ENCODE results near the gene CORIN. TPM values are rescaled to one million over a fixed set of nuclear protein-coding genes. Genes with fewer than 3 reads are reported as not detected.

CORIN gene
- total and polyA plus RNA-seq, 10 of the 15 experiments (the other 5 are each of a cell fraction or from before 2014, with no cell fraction given): 0.02 to 0.45 (median 0.09) TPM; not detected in 3

DNA sequence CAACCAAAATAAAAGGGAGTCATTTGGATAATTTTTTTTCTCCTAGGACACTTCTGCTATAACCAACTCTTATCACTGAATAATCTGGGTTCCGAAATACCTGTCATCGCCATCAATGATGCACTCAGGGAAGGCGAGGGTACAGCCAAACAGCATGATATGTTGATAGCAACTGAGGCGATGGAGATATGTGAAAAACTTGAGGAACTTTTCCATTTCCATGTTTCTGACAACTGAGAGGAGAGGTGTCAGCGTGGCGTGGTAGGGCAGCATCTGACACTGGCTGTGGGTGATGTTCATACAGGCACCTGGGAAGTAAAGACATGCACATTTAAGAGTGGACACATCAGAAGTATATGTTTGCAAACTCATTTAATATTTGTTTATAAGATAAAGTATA lies 74.6 kb downstream of the CORIN start:
- FAIRE-seq (no peak), ATAC-seq (no peak), DNase-seq (ENCODE audit: low read depth, low spot score) (no peak)
- ChIA-PET RAD21 (ENCODE audit: unreplicated experiment) (no interaction called here), SMC1A (ENCODE audit: uncharacterized antibody, unreplicated experiment) (no interaction called here), CTCF (no interaction called here), POLR2A (no interaction called here)
- no peak for TF ChIP-seq NFXL1 (IDR thresholded peaks at IDR 0.05; ENCODE audit: borderline replicate concordance)
- no peak for TF ChIP-seq SMAD5 (IDR thresholded peaks at IDR 0.05; ENCODE audit: low read depth)
- TF ChIP-seq PAX8 (IDR thresholded peaks at IDR 0.05): no peak
- no peak for TF ChIP-seq RUNX3 (IDR thresholded peaks at IDR 0.05; ENCODE audit: low read length)
- TF ChIP-seq, protein P1, sequence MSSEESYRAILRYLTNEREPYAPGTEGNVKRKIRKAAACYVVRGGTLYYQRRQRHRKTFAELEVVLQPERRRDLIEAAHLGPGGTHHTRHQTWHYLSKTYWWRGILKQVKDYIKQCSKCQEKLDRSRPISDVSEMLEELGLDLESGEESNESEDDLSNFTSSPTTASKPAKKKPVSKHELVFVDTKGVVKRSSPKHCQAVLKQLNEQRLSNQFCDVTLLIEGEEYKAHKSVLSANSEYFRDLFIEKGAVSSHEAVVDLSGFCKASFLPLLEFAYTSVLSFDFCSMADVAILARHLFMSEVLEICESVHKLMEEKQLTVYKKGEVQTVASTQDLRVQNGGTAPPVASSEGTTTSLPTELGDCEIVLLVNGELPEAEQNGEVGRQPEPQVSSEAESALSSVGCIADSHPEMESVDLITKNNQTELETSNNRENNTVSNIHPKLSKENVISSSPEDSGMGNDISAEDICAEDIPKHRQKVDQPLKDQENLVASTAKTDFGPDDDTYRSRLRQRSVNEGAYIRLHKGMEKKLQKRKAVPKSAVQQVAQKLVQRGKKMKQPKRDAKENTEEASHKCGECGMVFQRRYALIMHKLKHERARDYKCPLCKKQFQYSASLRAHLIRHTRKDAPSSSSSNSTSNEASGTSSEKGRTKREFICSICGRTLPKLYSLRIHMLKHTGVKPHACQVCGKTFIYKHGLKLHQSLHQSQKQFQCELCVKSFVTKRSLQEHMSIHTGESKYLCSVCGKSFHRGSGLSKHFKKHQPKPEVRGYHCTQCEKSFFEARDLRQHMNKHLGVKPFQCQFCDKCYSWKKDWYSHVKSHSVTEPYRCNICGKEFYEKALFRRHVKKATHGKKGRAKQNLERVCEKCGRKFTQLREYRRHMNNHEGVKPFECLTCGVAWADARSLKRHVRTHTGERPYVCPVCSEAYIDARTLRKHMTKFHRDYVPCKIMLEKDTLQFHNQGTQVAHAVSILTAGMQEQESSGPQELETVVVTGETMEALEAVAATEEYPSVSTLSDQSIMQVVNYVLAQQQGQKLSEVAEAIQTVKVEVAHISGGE (CRISPR knock-in tag; IDR thresholded peaks at IDR 0.05): no peak
- TF ChIP-seq ZSCAN29 (IDR thresholded peaks at IDR 0.05): no peak
- in situ Hi-C loops (cut with MboI): no loop called here
- H4K20me1 ChIP-seq (ENCODE audit: control insufficient read depth, insufficient read depth): no peaks in the 10 kb centered on the region
- BruUV-seq (replicated peaks): no TSS peak
- WGBS (ENCODE audit: insufficient coverage, insufficient replicate concordance, low lambda C conversion rate, missing lambda C conversion rate): 28% methylated on average over 6 of the region's 6 CpGs
- no peaks in the 10 kb centered on the region for H3K36me3 ChIP-seq (ENCODE audit: control insufficient read depth in 2 of 2, insufficient read depth in 2 of 2, low read length in 1 of 2)
- no peaks in the 10 kb centered on the region for H3K79me2 ChIP-seq (ENCODE audit: control insufficient read depth, insufficient read depth, low read length)
- no peaks in the 10 kb centered on the region for H3K4me1 ChIP-seq (ENCODE audit: control insufficient read depth, insufficient read depth, low read length)
- H3K9ac ChIP-seq (ENCODE audit: control insufficient read depth, insufficient read depth, low read length): no peak overlapping the region
- no peak overlapping the region for H2AFZ ChIP-seq (ENCODE audit: control insufficient read depth, low read depth, low read length)
- no peak overlapping the region for H3K4me2 ChIP-seq (ENCODE audit: control insufficient read depth, insufficient read depth)
- no peak overlapping the region for H3K27ac ChIP-seq (ENCODE audit: control insufficient read depth, insufficient read depth)
- H3K4me3 ChIP-seq: no peak overlapping the region
- H3K9me3 ChIP-seq (replicated peaks; ENCODE audit: control insufficient read depth, insufficient read depth, low read length): no peaks in the 10 kb centered on the region
- intact Hi-C loops (cut with micrococcal nuclease; ENCODE audit: unreplicated experiment): no loop called here
- H3K27me3 ChIP-seq (replicated peaks in 1 of 2; ENCODE audit: control insufficient read depth in 2 of 2, insufficient read depth in 2 of 2, low read length in 1 of 2): no peaks in the 10 kb centered on the region

Data from GM12878 (cell line).